ENCODE results near the gene SLC35G2.
"Not testable (repeated sequence)": the region's sequence is repeated elsewhere in the genome, so short reads cannot be mapped to it uniquely, and the experiment has no call there.

Gene SLC35G2

DNA sequence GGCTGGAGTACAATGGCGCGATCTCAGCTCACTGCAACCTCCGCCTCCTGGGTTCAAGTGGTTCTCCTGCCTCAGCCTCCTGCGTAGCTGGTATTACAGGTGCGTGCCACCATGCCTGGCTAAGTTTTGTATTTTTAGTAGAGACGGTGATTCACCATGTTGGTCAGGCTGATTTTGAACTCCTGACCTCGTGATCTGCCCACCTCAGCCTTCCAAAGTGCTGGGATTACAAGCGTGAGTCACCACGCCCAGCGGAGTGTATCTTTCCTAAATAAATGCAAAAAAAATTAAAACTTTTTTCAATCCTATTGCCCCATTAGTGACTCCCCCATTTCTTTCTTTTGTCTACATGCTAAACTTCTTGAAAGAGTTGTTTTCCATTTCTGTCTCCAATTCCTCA, 17.8 kb upstream of the SLC35G2 start:
- not testable (repeated sequence) for H3K9me3 ChIP-seq (ENCODE audit: control insufficient read depth, insufficient read depth, low read length); H3K27ac ChIP-seq (ENCODE audit: low read length); H3K4me3 ChIP-seq (ENCODE audit: low read length); H3K4me1 ChIP-seq (ENCODE audit: control insufficient read depth, insufficient read depth, low read length); DNase-seq (ENCODE audit: low read depth, low spot score); H3K27me3 ChIP-seq (ENCODE audit: control insufficient read depth, insufficient read depth, low read length); H3K36me3 ChIP-seq (ENCODE audit: control insufficient read depth, insufficient read depth, low read length)
- WGBS (ENCODE audit: insufficient coverage, insufficient read length), result no CpG with 5 or more reads among the region's 10 CpGs

DNA sequence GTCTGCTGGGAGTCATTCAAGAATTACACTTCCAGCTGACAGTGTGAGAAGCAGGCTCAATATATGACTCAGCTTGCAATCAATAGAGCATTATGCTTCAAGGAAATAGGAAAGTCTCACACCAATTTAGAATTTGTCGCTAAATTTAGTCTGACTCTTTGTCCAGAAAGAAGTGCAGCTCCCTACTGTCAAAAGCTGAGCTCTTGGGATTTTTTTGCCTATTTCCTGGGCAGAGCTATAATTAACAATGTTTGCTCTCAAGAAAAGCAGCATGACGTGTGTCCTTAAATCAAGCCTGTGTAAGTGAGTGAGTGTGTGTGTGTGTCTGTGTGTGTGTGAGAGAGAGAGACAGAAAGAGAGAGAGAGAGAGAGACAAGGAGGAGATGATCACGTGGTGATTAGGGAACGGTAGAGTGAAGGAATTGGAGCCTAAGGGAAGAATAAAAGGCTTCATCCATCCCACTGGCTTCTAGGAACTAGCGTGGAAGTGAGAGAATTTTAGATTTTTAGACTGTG, 16.4 kb upstream of the SLC35G2 start:
- Histone ChIP-seq H3K9me3 (ENCODE audit: control insufficient read depth, insufficient read depth, low read length) (no peaks in the 10 kb centered on the region), H3K4me1 (ENCODE audit: control insufficient read depth, insufficient read depth, low read length) (no peaks in the 10 kb centered on the region), H3K27ac (ENCODE audit: low read length) (no peak overlapping the region), H3K36me3 (ENCODE audit: control insufficient read depth, insufficient read depth, low read length) (no peaks in the 10 kb centered on the region), H3K27me3 (ENCODE audit: control insufficient read depth, insufficient read depth, low read length) (no peaks in the 10 kb centered on the region), H3K4me3 (ENCODE audit: low read length) (no peak overlapping the region)
- DNase-seq (ENCODE audit: low read depth, low spot score), result no peak
- WGBS (ENCODE audit: insufficient coverage, insufficient read length), result 100% methylated on average over 2 of the region's 5 CpGs

DNA sequence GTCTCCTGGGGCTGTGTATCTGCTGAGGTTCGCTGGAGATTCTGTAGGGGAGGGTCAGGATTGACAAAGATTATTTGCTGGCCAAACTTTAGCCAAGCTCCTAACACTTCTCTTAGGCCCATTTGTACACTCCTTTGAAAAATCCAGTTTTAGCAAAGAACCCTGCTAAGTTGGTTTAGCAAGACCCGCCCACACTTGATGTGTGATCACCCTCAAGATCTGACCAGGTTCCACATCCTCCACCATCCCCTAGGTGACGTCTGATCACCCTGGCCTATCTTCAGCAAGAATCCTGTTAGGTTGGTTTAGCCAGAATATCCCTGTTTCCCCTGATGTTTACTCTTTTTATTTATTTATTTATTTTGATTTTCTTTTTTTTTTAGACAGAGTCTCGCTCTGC, 14.8 kb upstream of the SLC35G2 start:
- no peaks in the 10 kb centered on the region for H3K9me3 ChIP-seq (ENCODE audit: control insufficient read depth, insufficient read depth, low read length)
- no peak overlapping the region for H3K27ac ChIP-seq (ENCODE audit: low read length)
- no peaks in the 10 kb centered on the region for H3K36me3 ChIP-seq (ENCODE audit: control insufficient read depth, insufficient read depth, low read length)
- H3K4me1 ChIP-seq (ENCODE audit: control insufficient read depth, insufficient read depth, low read length), result no peaks in the 10 kb centered on the region
- no CpG with 5 or more reads among the region's 4 CpGs for WGBS (ENCODE audit: insufficient coverage, insufficient read length)
- H3K27me3 ChIP-seq (ENCODE audit: control insufficient read depth, insufficient read depth, low read length), result no peaks in the 10 kb centered on the region
- no peak for DNase-seq (ENCODE audit: low read depth, low spot score)
- no peak overlapping the region for H3K4me3 ChIP-seq (ENCODE audit: low read length)

DNA sequence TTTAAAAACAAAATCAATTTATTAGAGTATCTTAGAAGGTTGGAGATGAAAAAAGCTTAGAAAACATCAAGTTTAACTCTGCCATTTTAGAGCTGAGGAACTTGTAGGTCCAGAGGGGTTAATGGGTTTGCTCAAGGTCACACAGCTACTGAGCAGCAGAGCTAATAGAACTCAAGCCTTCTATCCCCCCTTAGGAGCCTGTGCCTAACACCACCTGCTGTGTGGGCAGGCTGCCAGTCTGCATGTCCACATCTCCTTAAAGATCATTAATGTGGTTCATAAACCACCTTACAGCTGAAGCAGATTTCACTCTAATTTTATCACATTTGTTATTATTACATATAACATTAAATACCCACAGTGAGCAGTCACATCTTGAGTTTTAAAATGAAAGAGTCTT, 14.1 kb upstream of the SLC35G2 start:
- H3K9me3 ChIP-seq (ENCODE audit: control insufficient read depth, insufficient read depth, low read length), result no peaks in the 10 kb centered on the region
- DNase-seq (ENCODE audit: low read depth, low spot score), result no peak
- H3K4me3 ChIP-seq (ENCODE audit: low read length), result no peak overlapping the region
- H3K27me3 ChIP-seq (ENCODE audit: control insufficient read depth, insufficient read depth, low read length), result no peaks in the 10 kb centered on the region
- H3K27ac ChIP-seq (ENCODE audit: low read length), result no peak overlapping the region
- no peaks in the 10 kb centered on the region for H3K4me1 ChIP-seq (ENCODE audit: control insufficient read depth, insufficient read depth, low read length)
- no peaks in the 10 kb centered on the region for H3K36me3 ChIP-seq (ENCODE audit: control insufficient read depth, insufficient read depth, low read length)

DNA sequence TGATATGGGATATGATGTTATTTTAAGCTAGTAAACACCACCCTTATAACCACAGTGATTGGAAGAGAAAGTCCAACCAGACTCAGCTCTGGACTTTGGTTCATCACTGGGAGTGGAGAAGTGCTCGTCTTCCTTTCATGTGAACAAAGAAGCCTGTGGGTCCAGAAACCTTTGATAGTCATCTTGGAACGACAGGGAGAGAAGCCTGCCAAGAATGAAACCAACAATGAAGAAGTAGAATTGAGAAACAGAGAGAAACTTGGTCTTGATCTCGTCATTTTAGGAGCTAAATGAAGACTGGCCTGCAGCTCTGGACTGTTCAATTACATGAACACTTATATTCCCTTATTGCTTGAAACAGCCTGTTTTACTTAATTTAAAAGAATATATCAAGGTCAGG, 13.1 kb upstream of the SLC35G2 start:
- Histone ChIP-seq H3K27ac (ENCODE audit: low read length) (no peak overlapping the region), H3K36me3 (ENCODE audit: control insufficient read depth, insufficient read depth, low read length) (no peaks in the 10 kb centered on the region)
- WGBS (ENCODE audit: insufficient coverage, insufficient read length), result no CpG with 5 or more reads among the region's 3 CpGs

DNA sequence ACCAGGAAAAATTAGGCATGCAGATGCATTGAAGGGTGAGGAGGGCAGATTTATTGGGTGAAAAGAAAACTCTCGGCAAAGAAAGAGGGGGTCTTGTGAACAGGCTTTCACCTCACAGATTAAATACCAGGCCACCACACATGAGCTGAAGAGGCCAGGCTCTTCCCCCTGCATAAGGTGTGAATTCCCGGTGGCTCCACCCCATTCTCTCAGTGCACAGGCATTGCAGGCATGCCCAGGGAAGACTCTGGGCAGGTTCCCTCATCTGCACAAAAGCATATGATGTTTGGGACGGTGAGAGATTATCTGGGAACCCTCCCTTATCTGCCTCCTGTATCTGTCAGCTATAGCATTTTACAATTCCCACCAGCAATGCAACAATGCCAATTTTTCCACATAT, 7.2 kb upstream of the SLC35G2 start:
- Histone ChIP-seq H3K9me3 (ENCODE audit: control insufficient read depth, insufficient read depth, low read length) (no peaks in the 10 kb centered on the region), H3K27me3 (ENCODE audit: control insufficient read depth, insufficient read depth, low read length) (no peaks in the 10 kb centered on the region), H3K4me1 (ENCODE audit: control insufficient read depth, insufficient read depth, low read length) (no peaks in the 10 kb centered on the region), H3K36me3 (ENCODE audit: control insufficient read depth, insufficient read depth, low read length) (no peaks in the 10 kb centered on the region), H3K4me3 (ENCODE audit: low read length) (no peak overlapping the region), H3K27ac (ENCODE audit: low read length) (no peak overlapping the region)
- no peak for DNase-seq (ENCODE audit: low read depth, low spot score)
- no CpG with 5 or more reads among the region's 3 CpGs for WGBS (ENCODE audit: insufficient coverage, insufficient read length)

More for the DNA sequence above, 13.1 kb upstream of the SLC35G2 start:
- H3K4me3 ChIP-seq (ENCODE audit: low read length), result no peak overlapping the region
- DNase-seq (ENCODE audit: low read depth, low spot score), result no peak
- H3K4me1 ChIP-seq (ENCODE audit: control insufficient read depth, insufficient read depth, low read length), result no peaks in the 10 kb centered on the region
- no peaks in the 10 kb centered on the region for H3K27me3 ChIP-seq (ENCODE audit: control insufficient read depth, insufficient read depth, low read length)
- H3K9me3 ChIP-seq (ENCODE audit: control insufficient read depth, insufficient read depth, low read length), result no peaks in the 10 kb centered on the region

DNA sequence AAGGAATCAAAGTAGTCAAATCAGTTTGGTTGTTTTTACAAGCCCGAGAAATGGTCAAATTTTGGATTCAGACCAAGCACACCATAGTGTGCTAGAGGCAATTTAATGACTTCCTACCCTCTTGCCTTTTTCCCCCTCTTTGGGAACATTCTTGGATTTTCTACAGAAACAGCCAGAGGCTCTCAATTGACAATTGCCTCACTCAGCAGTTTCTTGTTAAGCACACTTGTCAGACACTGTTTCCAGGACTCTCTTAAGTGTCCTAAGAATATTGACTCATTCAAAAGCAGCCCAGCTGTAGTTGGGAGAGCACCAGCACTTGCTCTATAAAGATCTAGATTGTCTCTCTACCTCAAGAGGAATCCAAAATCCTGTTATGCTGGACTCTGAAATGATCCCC, 1.5 kb upstream of the SLC35G2 start:
- Histone ChIP-seq H3K4me1 (ENCODE audit: control insufficient read depth, insufficient read depth, low read length) (0 out of 2 replicates have a peak, but pooled peaks cover 1% of the 10 kb centered on the region), H3K4me3 (ENCODE audit: low read length) (no peak overlapping the region), H3K27ac (ENCODE audit: low read length) (no peak overlapping the region), H3K36me3 (ENCODE audit: control insufficient read depth, insufficient read depth, low read length) (no peaks in the 10 kb centered on the region), H3K27me3 (ENCODE audit: control insufficient read depth, insufficient read depth, low read length) (no peaks in the 10 kb centered on the region), H3K9me3 (ENCODE audit: control insufficient read depth, insufficient read depth, low read length) (no peaks in the 10 kb centered on the region)
- WGBS (ENCODE audit: insufficient coverage, insufficient read length), result no CpG with 5 or more reads among the region's 1 CpG
- DNase-seq (ENCODE audit: low read depth, low spot score), result no peak

DNA sequence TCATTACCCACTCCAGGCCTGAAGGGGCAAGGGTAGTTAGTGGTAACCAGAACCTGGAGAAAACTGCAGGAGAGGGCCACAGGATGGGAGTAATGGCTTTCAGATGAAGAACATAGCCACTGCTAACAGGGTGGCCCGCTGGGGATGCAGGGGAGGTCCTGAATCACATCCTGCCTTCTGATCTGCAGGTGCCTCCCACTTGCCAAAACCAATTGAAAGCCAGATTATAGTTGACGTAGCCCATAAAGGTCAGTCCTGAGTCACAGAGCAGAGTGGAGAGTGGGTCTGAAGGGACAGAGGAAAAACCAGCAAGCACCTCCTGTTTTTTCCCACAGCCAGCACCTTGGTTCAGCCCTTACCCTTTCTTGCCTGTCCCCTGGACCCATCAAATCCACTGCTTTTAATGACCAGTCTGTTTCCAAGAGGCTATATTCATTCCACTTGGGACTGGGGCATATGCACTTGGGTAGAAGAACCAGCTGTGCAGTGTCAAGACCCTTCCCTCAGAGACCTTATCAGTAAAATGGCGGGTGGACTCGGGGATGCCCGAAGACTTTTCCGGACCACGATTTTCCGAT, 646 bp upstream of the SLC35G2 start:
- peak overlapping the region; percentile 76; the same call in 1 of the 2 replicates for H3K4me3 ChIP-seq (ENCODE audit: low read length)
- no peak overlapping the region for H3K27ac ChIP-seq (ENCODE audit: low read length)
- DNase-seq (ENCODE audit: low read depth, low spot score), result peak; percentile 22
- no CpG with 5 or more reads among the region's 8 CpGs for WGBS (ENCODE audit: insufficient coverage, insufficient read length)
- H3K27me3 ChIP-seq (ENCODE audit: control insufficient read depth, insufficient read depth, low read length), result no peaks in the 10 kb centered on the region
- H3K4me1 ChIP-seq (ENCODE audit: control insufficient read depth, insufficient read depth, low read length), result 0 out of 2 replicates have a peak, but pooled peaks cover 1% of the 10 kb centered on the region
- H3K36me3 ChIP-seq (ENCODE audit: control insufficient read depth, insufficient read depth, low read length), result no peaks in the 10 kb centered on the region
- no peaks in the 10 kb centered on the region for H3K9me3 ChIP-seq (ENCODE audit: control insufficient read depth, insufficient read depth, low read length)

DNA sequence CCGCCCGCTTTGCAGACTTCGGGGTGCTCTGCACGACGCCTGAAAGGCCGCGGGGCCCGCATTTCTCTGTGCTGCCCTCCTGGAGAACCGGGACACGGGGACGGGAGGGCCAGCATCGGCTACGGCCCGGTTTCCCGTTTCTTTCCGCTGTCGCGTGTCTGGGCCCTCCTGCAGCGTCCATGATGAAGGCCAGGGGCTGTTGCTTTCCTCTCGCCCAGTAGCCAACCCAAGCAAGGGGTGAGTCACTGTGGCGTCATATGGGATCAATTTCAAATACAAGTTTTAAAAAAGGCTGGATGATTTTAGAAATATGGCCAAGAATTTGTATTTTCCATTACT, 435 bp downstream of the SLC35G2 start:
- Histone ChIP-seq H3K27ac (ENCODE audit: low read length) (no peak overlapping the region), H3K27me3 (ENCODE audit: control insufficient read depth, insufficient read depth, low read length) (no peaks in the 10 kb centered on the region), H3K36me3 (ENCODE audit: control insufficient read depth, insufficient read depth, low read length) (no peaks in the 10 kb centered on the region), H3K9me3 (ENCODE audit: control insufficient read depth, insufficient read depth, low read length) (no peaks in the 10 kb centered on the region), H3K4me1 (ENCODE audit: control insufficient read depth, insufficient read depth, low read length) (0 out of 2 replicates have a peak, but pooled peaks cover 1% of the 10 kb centered on the region), H3K4me3 (ENCODE audit: low read length) (peak overlapping the region; percentile 76)
- no CpG with 5 or more reads among the region's 21 CpGs for WGBS (ENCODE audit: insufficient coverage, insufficient read length)
- DNase-seq (ENCODE audit: low read depth, low spot score), result no peak

DNA sequence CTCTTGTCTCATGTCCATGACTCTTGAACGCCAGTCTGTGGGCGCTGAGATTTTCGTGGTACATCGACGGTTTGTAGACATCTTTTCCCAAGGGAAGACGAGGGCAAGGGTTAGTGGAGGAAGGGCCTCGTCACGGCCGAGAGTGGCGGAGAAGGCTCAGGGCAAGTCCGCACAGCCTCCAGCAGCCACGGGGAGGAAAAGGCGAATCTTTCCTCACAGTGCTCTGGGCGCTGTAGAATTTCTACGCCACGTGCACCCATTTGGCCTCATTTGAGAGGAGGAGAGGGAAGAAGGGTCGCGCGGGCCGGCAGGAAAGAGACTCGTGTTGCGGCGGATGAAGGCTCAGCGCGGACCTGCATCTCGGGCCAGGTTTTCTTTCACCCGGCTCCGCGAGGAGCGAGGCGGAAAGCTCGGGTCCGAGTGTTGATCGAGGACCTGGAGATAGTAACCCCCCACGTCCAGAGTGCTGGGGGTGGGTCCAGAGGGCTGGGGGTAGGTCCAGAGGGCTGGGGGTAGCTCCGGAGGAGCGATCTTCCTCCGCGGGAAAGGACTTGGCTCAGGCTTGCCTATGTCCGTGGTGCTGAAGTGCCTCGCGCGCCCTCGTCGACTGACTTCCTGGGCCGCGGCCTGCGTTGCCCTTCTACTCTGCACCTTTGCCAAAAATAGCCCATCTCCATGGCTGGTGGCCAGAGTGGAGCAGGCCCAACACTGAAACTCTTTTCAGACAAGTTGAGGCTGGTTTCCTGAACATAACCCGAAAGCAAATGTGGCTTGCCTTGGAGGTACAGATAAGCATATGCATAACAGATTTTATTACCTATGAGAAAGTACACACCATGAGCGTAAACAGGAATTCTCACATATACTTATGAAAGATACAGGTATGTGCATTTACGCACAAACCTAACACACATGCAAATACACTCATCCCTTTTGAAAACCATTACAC, 1.1 kb downstream of the SLC35G2 start:
- Histone ChIP-seq H3K36me3 (ENCODE audit: control insufficient read depth, insufficient read depth, low read length) (no peaks in the 10 kb centered on the region), H3K27ac (ENCODE audit: low read length) (no peak overlapping the region), H3K27me3 (ENCODE audit: control insufficient read depth, insufficient read depth, low read length) (no peaks in the 10 kb centered on the region), H3K4me1 (ENCODE audit: control insufficient read depth, insufficient read depth, low read length) (0 out of 2 replicates have a peak, but pooled peaks cover 1% of the 10 kb centered on the region), H3K9me3 (ENCODE audit: control insufficient read depth, insufficient read depth, low read length) (no peaks in the 10 kb centered on the region), H3K4me3 (ENCODE audit: low read length) (peak overlapping the region; percentile 76; the same call in 1 of the 2 replicates)
- WGBS (ENCODE audit: insufficient coverage, insufficient read length), result no CpG with 5 or more reads among the region's 51 CpGs
- no peak for DNase-seq (ENCODE audit: low read depth, low spot score)
